Karpas-422 (cell line): ENCODE data around the gene HIPK4. TPM values are rescaled to one million over a fixed set of nuclear protein-coding genes. Genes with fewer than 3 reads are reported as not detected.
A peak's percentile ranks its signal among the peaks of the same experiment; 100 is the strongest.

Source experiments
- DNase-seq: peaks from one replicate; pipeline ENCODE4 v3.0.0-alpha.2; 2015
- H2AFZ ChIP-seq: fragments of 200-600 bp; sonication (generic); 2 replicates; pipeline ENCODE4 v1.6.1; 2014; ENCODE audit warnings: antibody characterized with exemption, low read length, mixed read lengths
- H3K27ac ChIP-seq: fragments of 200-600 bp; sonication (generic); 2 replicates; pipeline ENCODE4 v1.5.1; 2014; ENCODE audit warnings: mild to moderate bottlenecking, low read length, moderate library complexity
- H3K27me3 ChIP-seq: fragments of 200-600 bp; sonication (generic); 2 replicates; pipeline ENCODE4 v1.6.1; 2014; ENCODE audit warnings: low read length, mixed read lengths
- H3K36me3 ChIP-seq: fragments of 200-600 bp; sonication (generic); 2 replicates; pipeline ENCODE4 v1.6.1; 2014; ENCODE audit warnings: low read length, mixed read lengths; ENCODE audit not compliant: insufficient read depth
- H3K4me1 ChIP-seq: fragments of 200-600 bp; sonication (generic); 2 replicates; pipeline ENCODE4 v1.6.1; 2014; ENCODE audit warnings: mild to moderate bottlenecking, low read length, mixed read lengths
- H3K4me2 ChIP-seq: fragments of 200-600 bp; sonication (generic); 2 replicates; pipeline ENCODE4 v1.6.1; 2014; ENCODE audit warnings: low read length, low read depth, mild to moderate bottlenecking; ENCODE audit not compliant: poor library complexity, severe bottlenecking
- H3K4me3 ChIP-seq: fragments of 200-600 bp; sonication (generic); 2 replicates; pipeline ENCODE4 v1.5.1; 2014; ENCODE audit warnings: mild to moderate bottlenecking, antibody characterized with exemption, low read length, mixed read lengths
- H3K79me2 ChIP-seq: fragments of 200-600 bp; sonication (generic); 2 replicates; pipeline ENCODE4 v1.6.1; 2014; ENCODE audit warnings: mild to moderate bottlenecking, low read length, mixed read lengths
- H3K9ac ChIP-seq: fragments of 200-600 bp; sonication (generic); 2 replicates; pipeline ENCODE4 v1.6.0; 2014; ENCODE audit warnings: low read length
- H3K9me2 ChIP-seq: fragments of 200-600 bp; sonication (generic), shearing (Covaris generic); replicated peaks from 2 replicates; pipeline ENCODE4 v1.6.0; 2014; ENCODE audit warnings: mild to moderate bottlenecking, low read length, moderate library complexity; ENCODE audit not compliant: insufficient read depth
- H3K9me3 ChIP-seq: fragments of 300-700, 200-600 bp; sonication (generic); 2 replicates; pipeline ENCODE4 v1.6.1; 2014; ENCODE audit warnings: low read length, mixed read lengths
- H4K20me1 ChIP-seq: fragments of 200-600 bp; sonication (generic); 2 replicates; pipeline ENCODE4 v1.6.1; 2014; ENCODE audit warnings: mild to moderate bottlenecking, antibody characterized with exemption, low read length, low read depth; ENCODE audit not compliant: insufficient read depth
- total RNA-seq: library from RNA; depleted of rRNA; stranded (reverse); fragments of >200 nt; shearing (Covaris generic); gene quantifications from 2 replicates; pipeline ENCODE4 v1.2.3, GENCODE V29; 2014; ENCODE audit warnings: low replicate concordance

HIPK4 gene
- total RNA-seq, 1 experiment from 2014 or later = not detected

GRCh38 chr19:40363069-40363468, 26.9 kb downstream of the HIPK4 start:
- Histone ChIP-seq H3K27ac (no peak overlapping the region), H3K4me2 (no peak overlapping the region), H3K4me1 (peaks cover 20% of the 10 kb centered on the region), H3K9me2 (no peaks in the 10 kb centered on the region), H3K79me2 (no peaks in the 10 kb centered on the region), H3K36me3 (no peaks in the 10 kb centered on the region), H3K4me3 (no peak overlapping the region), H3K9me3 (no peaks in the 10 kb centered on the region), H3K9ac (no peak overlapping the region), H3K27me3 (no peaks in the 10 kb centered on the region), H2AFZ (no peak overlapping the region), H4K20me1 (no peaks in the 10 kb centered on the region)
- DNase-seq = no peak

- Histone ChIP-seq H3K27ac (no peak overlapping the region), H3K9ac (no peak overlapping the region), H3K4me1 (peaks cover 21% of the 10 kb centered on the region), H3K9me2 (no peaks in the 10 kb centered on the region), H3K79me2 (no peaks in the 10 kb centered on the region), H3K36me3 (no peaks in the 10 kb centered on the region), H4K20me1 (no peaks in the 10 kb centered on the region), H3K9me3 (no peaks in the 10 kb centered on the region), H3K27me3 (no peaks in the 10 kb centered on the region), H2AFZ (no peak overlapping the region), H3K4me2 (no peak overlapping the region), H3K4me3 (no peak overlapping the region)
- no peak for DNase-seq
Measured at GRCh38 chr19:40362160-40362559, 27.8 kb downstream of the HIPK4 start.

DNA sequence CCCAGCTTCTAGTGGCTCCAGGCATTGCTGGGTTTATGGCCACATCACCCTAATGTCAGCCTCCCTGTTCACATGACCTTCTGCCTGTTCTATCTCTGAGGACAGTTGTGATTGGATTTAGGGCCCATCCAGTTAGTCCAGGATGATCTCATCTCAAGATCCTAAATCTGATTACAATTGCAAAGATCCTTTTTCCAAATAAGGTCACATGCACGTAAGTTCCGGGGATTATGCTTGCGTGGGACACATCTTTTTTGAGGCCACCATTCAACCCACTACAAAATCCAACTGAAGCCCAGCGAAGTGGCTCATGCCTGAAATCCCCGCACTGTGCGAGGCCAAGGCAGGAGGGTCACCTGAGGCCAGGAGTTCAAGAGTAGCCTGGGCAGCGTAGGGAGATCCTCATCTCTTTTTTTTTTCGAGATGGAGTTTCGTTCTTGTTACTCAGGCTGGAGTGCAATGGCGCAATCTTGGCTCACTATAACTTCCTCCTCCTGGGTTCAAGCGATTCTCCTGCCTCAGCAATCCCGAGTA, 29.2 kb downstream of the HIPK4 start:
- Histone ChIP-seq H3K4me2 (no peak overlapping the region), H3K9me2 (no peaks in the 10 kb centered on the region), H3K4me3 (no peak overlapping the region), H3K27me3 (no peaks in the 10 kb centered on the region), H3K9me3 (no peaks in the 10 kb centered on the region), H2AFZ (no peak overlapping the region), H3K27ac (no peak overlapping the region), H4K20me1 (no peaks in the 10 kb centered on the region), H3K79me2 (no peaks in the 10 kb centered on the region), H3K4me1 (peaks cover 21% of the 10 kb centered on the region), H3K9ac (no peak overlapping the region), H3K36me3 (no peaks in the 10 kb centered on the region)
- DNase-seq = no peak

DNA sequence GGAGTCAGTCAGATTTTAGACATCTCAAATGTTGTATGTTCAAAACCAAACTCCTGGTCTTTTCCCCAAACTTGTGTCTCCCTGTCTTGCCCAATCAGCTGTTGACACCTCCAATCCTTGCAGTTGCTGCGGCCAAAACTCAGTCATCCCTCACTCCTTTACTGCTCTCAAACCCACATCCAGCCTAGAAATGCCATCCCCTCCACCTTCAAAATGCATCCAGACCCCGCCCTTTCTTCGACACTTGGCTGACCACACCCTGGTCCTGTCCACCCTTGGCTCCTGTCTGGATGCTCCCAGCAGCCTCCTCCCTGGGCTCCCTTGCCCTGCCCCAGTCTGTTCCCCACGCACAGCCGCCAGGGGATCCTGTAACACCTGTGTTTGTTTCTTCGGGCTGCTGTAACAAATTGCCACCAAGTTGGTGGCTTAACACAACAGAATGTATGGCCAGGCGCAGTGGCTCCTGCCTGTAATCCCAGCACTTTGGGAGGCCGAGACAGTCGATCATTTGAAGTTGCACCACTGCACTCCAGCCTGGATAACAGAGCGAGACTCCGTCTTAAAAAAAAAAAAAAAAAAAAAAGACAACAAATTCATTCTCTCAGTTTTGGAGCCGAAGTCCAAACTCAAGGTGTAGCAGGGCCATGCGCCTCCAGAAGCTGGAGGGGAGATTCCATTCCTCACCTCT, 29.8 kb downstream of the HIPK4 start:
- no peaks in the 10 kb centered on the region for H3K79me2 ChIP-seq
- H3K27me3 ChIP-seq = no peaks in the 10 kb centered on the region
- H2AFZ ChIP-seq = no peak overlapping the region
- H3K27ac ChIP-seq = no peak overlapping the region
- no peak overlapping the region for H3K4me2 ChIP-seq
- H3K9ac ChIP-seq = no peak overlapping the region
- peaks cover 17% of the 10 kb centered on the region for H3K4me1 ChIP-seq
- no peaks in the 10 kb centered on the region for H3K36me3 ChIP-seq
- no peak for DNase-seq
- H4K20me1 ChIP-seq = no peaks in the 10 kb centered on the region
- H3K9me2 ChIP-seq = no peaks in the 10 kb centered on the region
- no peak overlapping the region for H3K4me3 ChIP-seq
- H3K9me3 ChIP-seq = no peaks in the 10 kb centered on the region

DNA sequence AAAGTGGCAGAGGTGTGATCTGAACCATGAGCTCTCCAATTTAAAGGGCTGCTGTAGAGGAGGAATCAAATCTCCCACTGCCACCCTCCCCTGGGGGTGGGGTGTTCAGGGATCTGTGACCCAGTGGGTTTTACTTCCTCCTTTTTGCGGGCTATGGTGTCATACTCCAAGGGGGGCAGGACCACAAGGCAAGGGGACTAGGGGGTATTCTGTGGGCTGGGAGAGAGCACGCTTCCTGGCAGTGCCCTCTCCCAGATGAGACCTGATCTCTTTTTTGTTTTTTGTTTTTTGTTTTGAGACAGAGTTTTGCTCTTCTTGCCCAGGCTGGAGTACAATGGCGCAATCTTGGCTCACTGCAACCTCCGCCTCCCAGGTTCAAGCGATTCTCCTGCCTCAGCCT, 31.2 kb downstream of the HIPK4 start:
- H3K4me2 ChIP-seq = peak overlapping the region; percentile 38
- DNase-seq = peak; percentile 76
- no peak overlapping the region for H3K27ac ChIP-seq

DNA sequence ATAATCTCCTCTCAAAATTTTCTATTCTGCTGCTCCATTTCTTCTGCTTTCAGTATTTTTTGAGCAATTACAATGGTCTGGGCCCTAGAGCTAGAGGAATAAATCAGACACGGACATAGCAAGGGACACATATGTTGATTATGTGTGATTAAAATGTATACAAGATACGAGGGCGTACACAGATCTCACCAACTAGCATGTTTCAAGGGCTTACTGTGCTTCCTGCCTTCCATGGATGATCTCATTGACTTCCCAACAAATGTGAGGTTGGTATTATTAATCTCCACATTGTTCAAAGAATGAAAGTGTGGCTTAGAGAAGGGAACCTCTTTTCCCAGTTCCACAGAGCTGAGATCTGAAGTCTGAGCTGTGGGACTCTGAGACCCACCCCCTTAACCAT, 32.3 kb downstream of the HIPK4 start:
- no peak overlapping the region for H3K27ac ChIP-seq
- no peaks in the 10 kb centered on the region for H3K9me3 ChIP-seq
- no peak for DNase-seq
- no peak overlapping the region for H3K9ac ChIP-seq
- no peaks in the 10 kb centered on the region for H4K20me1 ChIP-seq
- no peaks in the 10 kb centered on the region for H3K27me3 ChIP-seq
- peaks cover 16% of the 10 kb centered on the region for H3K4me1 ChIP-seq
- H3K4me2 ChIP-seq = no peak overlapping the region
- H3K4me3 ChIP-seq = no peak overlapping the region
- H3K36me3 ChIP-seq = no peaks in the 10 kb centered on the region
- no peaks in the 10 kb centered on the region for H3K79me2 ChIP-seq
- H2AFZ ChIP-seq = no peak overlapping the region
- H3K9me2 ChIP-seq = no peaks in the 10 kb centered on the region

More for the DNA sequence above, 31.2 kb downstream of the HIPK4 start:
- no peaks in the 10 kb centered on the region for H3K27me3 ChIP-seq
- no peak overlapping the region for H3K4me3 ChIP-seq
- no peaks in the 10 kb centered on the region for H3K9me2 ChIP-seq
- H3K9me3 ChIP-seq = no peaks in the 10 kb centered on the region
- H3K9ac ChIP-seq = peak overlapping the region; percentile 32; the same call in 1 of the 2 replicates
- H3K4me1 ChIP-seq = peaks cover 16% of the 10 kb centered on the region
- no peaks in the 10 kb centered on the region for H3K36me3 ChIP-seq
- H3K79me2 ChIP-seq = no peaks in the 10 kb centered on the region
- no peak overlapping the region for H2AFZ ChIP-seq
- H4K20me1 ChIP-seq = no peaks in the 10 kb centered on the region

- H3K79me2 ChIP-seq = no peaks in the 10 kb centered on the region
- H3K27ac ChIP-seq = no peak overlapping the region
- no peak overlapping the region for H2AFZ ChIP-seq
- H3K27me3 ChIP-seq = no peaks in the 10 kb centered on the region
- no peaks in the 10 kb centered on the region for H3K36me3 ChIP-seq
- peaks cover 16% of the 10 kb centered on the region for H3K4me1 ChIP-seq
- no peak overlapping the region for H3K4me2 ChIP-seq
- H3K9me2 ChIP-seq = no peaks in the 10 kb centered on the region
- no peak overlapping the region for H3K9ac ChIP-seq
- H3K9me3 ChIP-seq = no peaks in the 10 kb centered on the region
- H4K20me1 ChIP-seq = no peaks in the 10 kb centered on the region
- no peak for DNase-seq
- H3K4me3 ChIP-seq = no peak overlapping the region
Measured at GRCh38 chr19:40356681-40357595, 33.0 kb downstream of the HIPK4 start.

DNA sequence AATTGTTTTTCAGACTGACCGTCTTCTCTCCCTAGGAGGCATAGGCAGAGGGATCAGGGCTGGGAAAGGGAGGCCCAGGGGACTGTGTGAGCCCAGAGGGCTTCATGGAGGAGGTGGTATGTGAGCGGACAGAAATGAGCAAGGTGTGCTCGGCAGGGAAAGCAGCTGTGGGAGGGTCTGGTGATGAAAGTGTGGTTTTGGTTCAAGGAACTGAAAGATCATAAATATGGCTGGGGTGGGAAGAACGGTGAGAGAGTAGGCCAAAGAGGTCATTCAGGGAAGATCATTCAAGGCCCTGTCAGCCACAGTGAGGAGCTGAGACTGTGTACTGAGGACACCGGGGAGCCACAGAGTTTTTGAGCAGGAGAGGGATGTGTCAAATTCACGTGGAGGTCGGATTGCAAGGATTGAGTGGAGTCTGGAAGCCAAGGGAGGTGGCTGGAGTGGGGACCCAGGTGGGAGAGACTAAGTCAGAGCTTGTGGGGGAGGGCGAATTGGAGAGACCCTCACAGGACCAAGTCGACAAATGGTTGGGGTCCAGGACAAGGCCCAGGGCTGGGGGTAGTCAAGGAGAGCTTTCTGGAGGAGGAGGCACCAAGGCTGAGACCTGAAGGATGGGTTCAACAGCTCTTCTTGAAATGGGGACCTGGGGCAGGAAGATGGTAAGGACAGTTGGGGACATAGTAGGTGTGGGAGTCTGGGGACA, 33.9 kb downstream of the HIPK4 start:
- Histone ChIP-seq H3K4me2 (no peak overlapping the region), H3K9ac (no peak overlapping the region)

More for the DNA sequence above, 33.9 kb downstream of the HIPK4 start:
- Histone ChIP-seq H4K20me1 (no peaks in the 10 kb centered on the region), H3K9me2 (no peaks in the 10 kb centered on the region), H3K79me2 (no peaks in the 10 kb centered on the region), H3K27ac (no peak overlapping the region), H3K4me3 (no peak overlapping the region), H3K36me3 (no peaks in the 10 kb centered on the region), H3K9me3 (no peaks in the 10 kb centered on the region), H3K27me3 (no peaks in the 10 kb centered on the region), H2AFZ (no peak overlapping the region), H3K4me1 (peaks cover 16% of the 10 kb centered on the region)
- DNase-seq = no peak
